Measurements from ENCODE around the gene PTPN5.

PTPN5 gene

GRCh38 chr11:18772211-18772610, 19.4 kb downstream of the PTPN5 start:
- no peak for DNase-seq

DNA sequence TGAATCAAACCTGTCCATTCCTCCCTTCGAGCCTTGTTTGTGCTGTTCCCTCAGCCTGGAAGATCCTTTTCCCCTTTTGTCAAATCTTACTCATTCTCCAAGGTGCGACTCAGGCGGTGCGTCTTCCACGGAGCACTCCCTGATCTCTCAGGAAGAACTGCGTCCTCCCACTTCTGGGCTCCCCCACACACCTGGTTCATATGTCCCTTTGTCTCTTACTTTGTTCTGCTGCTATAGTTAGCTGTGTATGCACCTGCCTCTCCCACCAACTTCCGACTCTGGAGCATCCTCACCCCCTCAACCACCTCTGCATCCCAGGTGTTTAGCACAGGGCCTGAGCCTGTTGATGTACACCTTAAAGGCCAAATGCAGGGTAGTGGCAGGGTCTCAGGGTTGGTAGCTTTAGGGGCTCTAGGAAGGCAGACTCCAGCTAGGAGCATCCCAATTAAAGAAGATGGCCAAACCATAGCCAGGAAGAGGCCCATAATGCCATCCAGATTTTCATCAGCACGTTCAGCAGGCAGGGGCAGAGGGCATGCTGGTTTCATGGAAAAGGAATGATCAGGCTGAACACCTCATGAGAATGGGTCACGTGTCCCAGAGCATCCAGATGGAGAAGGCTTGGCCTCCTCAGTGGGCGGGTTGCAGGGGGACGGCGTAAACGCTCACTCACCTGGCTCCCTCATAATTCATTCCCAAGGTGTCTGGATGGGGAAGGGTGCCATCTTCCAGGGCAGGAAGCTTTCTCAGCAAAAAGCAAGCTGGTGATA, 20.1 kb downstream of the PTPN5 start:
- no peak for DNase-seq

DNA sequence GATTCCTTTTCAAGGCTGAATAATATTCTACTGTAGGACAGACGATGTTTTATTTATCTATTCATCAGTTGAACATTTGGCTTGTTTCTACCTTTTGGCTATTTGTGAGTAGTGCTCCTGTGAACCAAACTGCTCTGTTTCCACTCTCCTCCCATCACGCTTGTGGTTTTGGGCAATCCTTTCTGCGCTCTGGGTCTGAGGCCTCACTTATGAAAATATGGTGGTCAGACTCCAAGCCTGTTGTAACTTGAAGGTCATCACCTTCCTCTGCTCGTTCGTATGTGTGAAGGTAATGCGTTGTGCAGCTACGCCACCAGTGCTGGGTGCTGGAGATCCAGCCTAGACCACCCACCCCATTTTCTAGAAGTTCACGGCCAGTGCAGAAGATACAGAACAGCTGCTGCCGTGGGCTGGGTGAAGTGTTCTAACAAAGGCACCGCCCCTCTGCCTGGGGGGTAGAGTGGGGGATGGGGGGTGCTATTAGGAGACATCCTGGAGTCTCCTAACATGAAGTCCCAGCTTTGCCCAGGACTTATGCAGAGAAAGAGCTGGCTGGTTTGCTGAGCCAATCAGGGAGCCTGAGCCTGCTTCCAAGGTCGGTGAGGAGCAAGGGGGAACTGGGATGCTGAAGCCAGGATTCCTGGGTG, 21.0 kb downstream of the PTPN5 start:
- no peak for DNase-seq

DNA sequence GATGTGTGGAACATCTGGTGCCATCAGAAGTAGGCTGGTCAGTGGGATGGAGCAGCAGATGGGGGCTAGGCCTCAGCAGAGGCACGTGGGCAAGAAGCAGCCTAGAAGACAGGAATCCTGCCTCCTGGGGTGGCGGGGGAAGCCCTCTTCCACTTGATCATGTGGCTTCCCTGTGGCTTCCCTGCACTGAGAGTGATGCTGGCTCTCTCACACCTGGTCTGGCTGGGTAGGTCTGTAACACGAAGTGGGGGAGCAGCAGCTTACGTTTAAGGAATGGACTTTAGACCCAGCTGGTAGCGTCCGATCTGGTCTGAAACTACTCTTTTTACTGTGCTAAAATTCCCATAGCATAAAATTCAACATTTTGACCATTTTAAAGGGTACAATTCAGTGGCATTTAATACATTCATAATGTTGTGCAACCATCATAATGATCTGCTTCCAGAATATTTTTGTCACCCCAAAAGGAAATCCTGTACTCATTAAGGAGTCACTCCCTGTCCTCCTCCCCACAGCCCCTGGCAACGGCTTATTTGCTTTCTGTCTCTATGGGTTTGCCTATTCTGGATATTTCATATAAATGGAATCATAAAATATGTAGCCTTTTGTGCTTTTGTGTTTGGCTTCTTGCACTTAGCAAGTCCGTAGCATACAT, 21.7 kb downstream of the PTPN5 start:
- no peak for DNase-seq

DNA sequence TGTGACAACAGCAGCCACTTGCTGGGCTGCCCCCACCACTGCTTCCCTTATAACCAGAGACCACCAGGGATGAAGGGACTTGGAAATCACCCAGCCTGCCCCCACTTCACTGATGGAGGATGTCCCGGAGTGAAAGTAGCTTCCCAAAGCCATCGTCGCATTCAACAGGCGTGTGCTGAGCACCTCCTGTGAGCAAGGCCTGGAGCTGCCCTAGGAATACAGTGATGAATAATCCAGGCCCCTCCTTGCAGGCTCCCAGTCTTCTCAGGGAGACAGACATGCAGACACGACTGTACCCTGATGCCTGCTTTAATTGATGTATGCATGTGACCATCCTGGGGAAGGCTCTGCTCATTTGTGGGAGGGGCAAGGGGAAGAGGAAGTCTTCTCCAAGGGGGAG, 22.6 kb downstream of the PTPN5 start:
- no peak for DNase-seq

- no peak for DNase-seq
Observed at GRCh38 chr11:18768472-18768901, 23.1 kb downstream of the PTPN5 start.

DNA sequence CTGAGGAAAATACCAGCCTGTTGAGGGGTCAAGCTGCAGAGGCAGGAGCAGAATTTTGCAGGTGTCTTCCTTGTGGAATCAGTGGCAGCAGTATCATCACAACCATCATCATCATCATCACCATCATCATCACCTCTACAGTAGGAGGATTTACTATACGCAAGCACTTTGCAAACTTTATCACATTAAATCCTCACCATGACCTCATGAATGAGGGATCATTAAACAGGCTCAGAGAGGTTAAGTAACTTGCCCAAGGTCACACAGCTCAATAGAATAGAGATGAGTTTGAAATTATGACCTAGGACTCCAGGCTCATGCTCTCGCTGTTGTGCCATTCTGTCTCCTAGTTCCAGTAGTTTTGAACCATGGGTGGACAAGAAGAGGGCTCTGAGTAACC, 25.6 kb downstream of the PTPN5 start:
- DNase-seq: no peak

DNA sequence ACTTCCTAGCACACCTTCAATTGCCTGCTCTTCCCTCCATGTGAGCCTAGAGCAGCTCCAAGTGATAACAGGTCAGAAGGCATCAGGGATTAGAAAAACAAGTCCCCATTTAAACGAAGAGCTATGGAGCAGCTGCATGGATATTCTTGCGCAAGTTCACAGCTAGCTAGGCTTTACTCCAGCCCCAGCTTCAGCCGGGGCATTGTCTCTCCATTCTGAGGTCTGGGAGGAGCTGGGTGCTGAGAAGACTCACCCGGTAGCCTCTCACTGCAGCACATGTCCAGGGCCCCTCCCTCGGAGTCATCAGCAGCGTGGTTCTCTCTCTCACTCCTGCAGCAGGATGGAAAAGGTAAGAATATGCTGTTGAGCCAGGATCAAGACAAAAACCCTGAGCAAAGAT, 26.0 kb downstream of the PTPN5 start:
- no peak for DNase-seq

DNA sequence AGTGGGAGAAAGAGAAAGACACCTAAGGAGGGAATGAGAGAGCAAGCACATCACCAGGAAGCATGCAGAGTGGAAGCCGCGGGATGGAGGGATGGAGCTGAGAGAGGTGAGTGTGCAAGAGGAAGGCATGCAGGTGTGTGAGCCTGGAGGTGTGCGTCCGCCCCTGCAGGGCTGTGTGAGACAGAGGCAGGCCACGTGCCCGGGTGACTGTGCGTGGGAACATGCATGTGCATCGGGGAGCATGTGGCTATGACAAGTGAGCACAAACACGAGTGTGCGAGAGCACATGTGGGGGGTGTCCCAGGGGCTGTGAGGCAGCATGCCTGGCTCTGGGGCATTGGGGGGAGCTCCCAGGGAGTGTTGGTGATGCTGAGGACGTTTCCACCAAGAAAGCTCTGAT, 29.9 kb downstream of the PTPN5 start:
- DNase-seq: no peak

GRCh38 chr11:18761144-18761543, 30.5 kb downstream of the PTPN5 start:
- no peak for DNase-seq

- no peak for DNase-seq
Observed at GRCh38 chr11:18757811-18758210, 33.8 kb downstream of the PTPN5 start.

- no peak for DNase-seq
Observed at GRCh38 chr11:18756889-18757288, 34.7 kb downstream of the PTPN5 start.

GRCh38 chr11:18754308-18754707, 37.3 kb downstream of the PTPN5 start:
- no peak for DNase-seq

DNA sequence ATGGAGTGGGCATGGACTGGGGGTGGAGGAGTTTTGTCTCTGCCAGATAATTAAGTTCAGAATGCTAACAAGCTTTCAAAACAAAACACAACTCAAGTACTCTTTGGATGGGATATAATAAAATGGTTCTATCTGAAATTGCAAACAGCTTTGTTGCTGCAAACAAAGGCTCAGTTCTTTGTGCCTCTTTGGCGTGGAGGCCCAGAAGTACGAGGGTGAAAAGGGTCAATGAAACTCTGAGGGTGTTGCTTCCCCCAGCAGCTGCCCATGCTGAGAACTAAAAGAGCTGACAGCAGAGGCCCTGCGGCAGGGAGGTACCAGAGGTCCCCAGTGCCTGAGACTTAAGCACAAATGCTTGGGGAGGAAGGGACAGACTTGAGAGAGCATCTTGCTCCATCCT, 39.1 kb downstream of the PTPN5 start:
- DNase-seq: no peak

DNA sequence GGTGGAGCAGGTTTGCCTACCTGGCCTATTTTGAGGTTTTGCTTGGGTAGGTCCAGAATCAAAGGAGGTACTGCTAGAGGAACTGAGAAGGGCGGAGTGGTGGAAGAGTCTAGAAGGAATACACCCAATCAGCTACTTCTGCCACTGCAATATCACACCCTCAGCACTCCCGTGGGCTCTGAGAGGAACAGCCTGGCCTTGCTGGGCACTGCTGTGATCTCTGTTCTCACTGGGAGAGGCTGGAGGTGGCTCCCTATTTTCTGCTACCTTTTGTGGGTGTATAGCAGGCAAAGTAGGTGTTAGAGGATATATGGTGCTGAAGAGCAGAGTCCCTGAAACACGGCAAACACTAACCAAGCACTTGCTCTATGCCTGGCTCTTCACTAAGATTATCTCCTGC, 40.7 kb downstream of the PTPN5 start:
- no peak for DNase-seq

- no peak for DNase-seq
Observed at GRCh38 chr11:18749681-18750319, 41.8 kb downstream of the PTPN5 start.

- no peak for DNase-seq
Observed at GRCh38 chr11:18748766-18749365, 42.7 kb downstream of the PTPN5 start.

- no peak for DNase-seq
Observed at GRCh38 chr11:18745251-18745650, 46.3 kb downstream of the PTPN5 start.

DNA sequence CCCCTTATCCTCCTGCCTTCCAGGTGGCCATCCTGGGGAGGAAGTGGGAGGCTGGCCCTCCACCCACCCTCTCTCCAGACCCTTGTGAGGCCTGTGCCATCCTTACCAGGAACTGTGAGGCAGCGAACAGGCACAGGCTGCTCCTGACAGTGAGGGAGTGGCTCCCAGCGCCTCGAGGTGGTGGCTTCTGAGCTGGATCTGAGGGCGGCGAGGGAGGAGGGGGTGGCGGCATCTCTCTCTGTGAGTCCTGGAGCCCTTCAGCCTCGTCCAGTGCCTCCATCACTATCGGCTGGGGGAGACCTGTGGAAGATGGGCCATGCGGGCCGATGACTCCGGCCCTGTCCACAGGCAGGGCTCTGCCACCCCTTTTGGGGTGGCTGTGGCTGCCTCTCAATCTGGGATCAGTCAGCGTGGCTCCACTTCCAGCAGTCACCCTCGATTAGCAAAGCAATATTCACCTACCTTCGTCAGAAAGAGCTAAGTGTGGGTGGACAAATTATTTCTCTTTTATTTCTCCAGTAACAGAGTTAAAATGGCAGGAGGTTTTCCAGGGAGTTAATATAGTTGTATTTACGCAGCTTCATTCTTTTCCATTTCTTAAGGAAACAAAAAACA, 47.6 kb downstream of the PTPN5 start:
- no peak for DNase-seq

DNA sequence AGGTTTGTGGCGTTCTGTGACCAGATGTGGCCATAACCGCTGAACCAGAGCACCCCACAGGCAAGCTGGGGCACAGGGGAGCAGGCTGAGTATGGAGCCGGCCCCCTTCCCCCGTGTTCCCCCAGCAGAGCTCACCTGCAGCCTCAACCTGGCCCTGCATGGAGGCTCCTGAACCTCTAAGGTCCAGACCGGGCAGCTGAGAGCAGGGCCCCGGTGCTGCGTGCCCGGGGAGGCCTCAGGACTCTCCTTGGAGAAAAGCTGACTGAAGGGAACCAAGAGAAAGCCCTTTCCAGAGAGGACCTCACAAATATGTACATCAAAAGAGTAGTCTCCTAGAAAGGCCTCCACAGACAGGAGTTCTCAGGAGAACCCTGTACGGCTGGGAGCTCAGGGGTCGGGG, 48.2 kb downstream of the PTPN5 start:
- DNase-seq: no peak

GRCh38 chr11:18741783-18742182, 49.8 kb downstream of the PTPN5 start:
- no peak for DNase-seq

GRCh38 chr11:18739685-18740084, 51.9 kb downstream of the PTPN5 start:
- DNase-seq: no peak

DNA sequence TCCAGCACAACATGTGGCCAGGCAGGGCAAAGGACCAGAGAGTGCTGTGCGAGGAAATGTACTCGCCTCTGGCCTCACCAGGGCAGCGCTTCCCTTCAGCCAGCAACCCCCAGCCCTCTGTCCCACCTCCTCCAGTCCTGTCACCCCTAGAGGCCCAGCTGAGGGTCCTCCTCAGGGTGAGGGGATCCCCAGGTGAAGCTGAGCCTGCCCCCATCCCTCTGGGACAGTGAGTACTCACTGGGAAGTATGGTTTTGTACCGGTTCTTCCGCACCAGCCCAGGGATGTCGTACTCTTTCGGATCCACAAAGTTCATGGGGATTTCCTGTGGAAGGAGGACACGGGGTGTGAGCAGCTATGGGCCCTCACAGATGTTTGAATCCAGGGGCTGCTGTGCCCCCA, 54.0 kb downstream of the PTPN5 start:
- DNase-seq: no peak
